ENCODE measurements around the gene OPCML. TPM values are rescaled to one million over a fixed set of nuclear protein-coding genes. Genes with fewer than 3 reads are reported as not detected.

Gene OPCML
- total RNA-seq, 1 donor from 2014 or later, result not detected

DNA sequence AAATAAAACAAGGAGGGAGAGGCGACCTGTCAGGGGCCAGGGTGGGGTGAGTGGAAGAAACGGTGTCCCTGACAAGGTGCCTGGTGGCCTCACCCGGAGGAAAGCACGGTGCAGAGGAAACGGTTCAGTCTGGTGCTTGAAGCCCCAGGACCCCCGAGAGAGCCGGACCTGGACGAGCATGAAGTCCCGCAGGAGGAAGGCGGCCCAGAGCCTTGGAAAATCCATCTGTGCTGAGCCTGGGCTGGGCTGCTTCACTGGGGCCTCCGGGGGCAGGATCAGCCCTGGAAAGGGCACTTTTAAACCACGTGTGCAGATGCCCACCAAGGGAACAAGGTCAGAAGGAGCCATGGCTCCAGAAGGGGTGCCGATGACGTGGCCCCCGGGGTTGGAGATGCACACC lies 467.3 kb downstream of the OPCML start:
- intact Hi-C loops (cut with DNase I), result no loop called here
- Histone ChIP-seq H3K27me3 (no peaks in the 10 kb centered on the region), H3K4me3 (peak overlapping the region; percentile 46 to 53), H3K36me3 (no peaks in the 10 kb centered on the region), H3K4me1 (no peaks in the 10 kb centered on the region), H3K9me3 (no peaks in the 10 kb centered on the region), H3K27ac (no peak overlapping the region)
- DNase-seq (ENCODE audit: extremely low spot score in 2 of 2), result no peak
- TF ChIP-seq, protein P1, sequence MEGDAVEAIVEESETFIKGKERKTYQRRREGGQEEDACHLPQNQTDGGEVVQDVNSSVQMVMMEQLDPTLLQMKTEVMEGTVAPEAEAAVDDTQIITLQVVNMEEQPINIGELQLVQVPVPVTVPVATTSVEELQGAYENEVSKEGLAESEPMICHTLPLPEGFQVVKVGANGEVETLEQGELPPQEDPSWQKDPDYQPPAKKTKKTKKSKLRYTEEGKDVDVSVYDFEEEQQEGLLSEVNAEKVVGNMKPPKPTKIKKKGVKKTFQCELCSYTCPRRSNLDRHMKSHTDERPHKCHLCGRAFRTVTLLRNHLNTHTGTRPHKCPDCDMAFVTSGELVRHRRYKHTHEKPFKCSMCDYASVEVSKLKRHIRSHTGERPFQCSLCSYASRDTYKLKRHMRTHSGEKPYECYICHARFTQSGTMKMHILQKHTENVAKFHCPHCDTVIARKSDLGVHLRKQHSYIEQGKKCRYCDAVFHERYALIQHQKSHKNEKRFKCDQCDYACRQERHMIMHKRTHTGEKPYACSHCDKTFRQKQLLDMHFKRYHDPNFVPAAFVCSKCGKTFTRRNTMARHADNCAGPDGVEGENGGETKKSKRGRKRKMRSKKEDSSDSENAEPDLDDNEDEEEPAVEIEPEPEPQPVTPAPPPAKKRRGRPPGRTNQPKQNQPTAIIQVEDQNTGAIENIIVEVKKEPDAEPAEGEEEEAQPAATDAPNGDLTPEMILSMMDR (IDR thresholded peaks at IDR 0.05), result no peak
- no peak for TF ChIP-seq POLR2A (IDR thresholded peaks at IDR 0.05)
- no peak for TF ChIP-seq POLR2AphosphoS5 (IDR thresholded peaks at IDR 0.05; ENCODE audit: insufficient read depth in 1 of 2, low read depth in 1 of 2)

DNA sequence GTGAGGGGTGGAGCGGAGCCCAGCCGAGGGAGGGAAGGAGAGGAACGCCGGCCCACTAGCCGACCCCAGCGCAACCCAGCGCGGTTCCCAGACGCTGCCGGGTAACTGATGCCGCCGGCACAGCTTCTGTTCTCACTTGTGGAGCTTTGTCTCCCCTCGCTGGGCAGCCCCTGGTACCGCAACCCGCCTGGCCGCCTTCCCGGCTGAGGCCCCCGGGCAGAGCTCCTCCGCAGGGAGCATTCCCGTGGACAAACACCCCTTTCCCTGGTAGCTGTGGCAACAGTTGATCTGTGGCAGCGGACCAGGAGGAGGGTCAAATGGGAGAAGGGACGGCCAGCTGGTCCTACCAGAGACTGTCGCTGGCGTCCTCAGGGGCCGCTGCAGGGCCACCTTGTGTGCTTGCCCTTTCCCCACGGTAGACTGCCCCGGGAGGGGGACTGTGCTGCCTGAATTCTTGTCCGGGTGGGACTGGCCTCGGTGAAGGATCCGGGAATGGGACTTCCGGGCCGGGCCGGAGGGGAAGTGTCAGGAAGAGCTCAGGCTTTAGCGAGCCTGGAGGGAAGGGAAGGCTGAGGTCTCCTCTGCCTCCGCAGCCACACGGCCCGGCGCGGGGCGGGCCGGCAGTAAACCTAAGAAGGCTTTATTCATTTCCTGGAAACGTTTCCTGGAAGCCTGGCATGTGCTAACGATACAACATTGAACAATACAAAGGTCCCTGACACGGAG lies 468.0 kb downstream of the OPCML start:
- Histone ChIP-seq H3K27me3 (no peaks in the 10 kb centered on the region), H3K9me3 (no peaks in the 10 kb centered on the region), H3K4me1 (no peaks in the 10 kb centered on the region), H3K36me3 (no peaks in the 10 kb centered on the region), H3K4me3 (peak overlapping the region; percentile 46 to 53), H3K27ac (no peak overlapping the region)
- TF ChIP-seq POLR2AphosphoS5 (IDR thresholded peaks at IDR 0.05; ENCODE audit: insufficient read depth in 1 of 2, low read depth in 1 of 2) (peak in 1 of 2 donors; percentile 21), POLR2A (IDR thresholded peaks at IDR 0.05) (no peak)
- TF ChIP-seq, protein P1 (IDR thresholded peaks at IDR 0.05), result no peak
- intact Hi-C loops (cut with DNase I), result no loop called here
- DNase-seq (ENCODE audit: extremely low spot score in 2 of 2), result no peak

DNA sequence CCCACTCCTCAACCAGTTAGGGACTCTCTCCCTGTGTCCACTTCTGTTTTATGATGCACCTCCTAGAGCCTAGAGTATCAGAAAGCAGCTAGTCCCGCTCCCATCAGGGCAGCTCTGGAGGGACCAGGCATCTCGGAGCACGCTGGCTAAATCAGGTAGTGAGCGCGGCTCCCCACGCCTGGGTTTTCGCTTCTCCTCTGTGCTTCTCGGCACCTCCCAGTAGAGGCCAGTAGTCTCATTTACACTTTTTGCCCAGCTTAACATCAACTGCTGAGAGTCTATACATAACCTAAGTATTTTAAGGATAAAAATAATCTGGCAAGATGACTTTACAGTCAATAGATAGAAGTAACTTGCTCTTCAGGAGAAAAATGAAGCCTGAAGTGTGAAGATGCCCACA lies 473.8 kb downstream of the OPCML start:
- H3K4me1 ChIP-seq, result no peaks in the 10 kb centered on the region
- H3K4me3 ChIP-seq, result no peak overlapping the region
- intact Hi-C loops (cut with DNase I), result no loop called here
- no peak for DNase-seq (ENCODE audit: extremely low spot score in 2 of 2)
- H3K36me3 ChIP-seq, result no peaks in the 10 kb centered on the region
- H3K27ac ChIP-seq, result no peak overlapping the region
- no peaks in the 10 kb centered on the region for H3K9me3 ChIP-seq
- no peak for TF ChIP-seq POLR2A (IDR thresholded peaks at IDR 0.05)
- H3K27me3 ChIP-seq, result no peaks in the 10 kb centered on the region

DNA sequence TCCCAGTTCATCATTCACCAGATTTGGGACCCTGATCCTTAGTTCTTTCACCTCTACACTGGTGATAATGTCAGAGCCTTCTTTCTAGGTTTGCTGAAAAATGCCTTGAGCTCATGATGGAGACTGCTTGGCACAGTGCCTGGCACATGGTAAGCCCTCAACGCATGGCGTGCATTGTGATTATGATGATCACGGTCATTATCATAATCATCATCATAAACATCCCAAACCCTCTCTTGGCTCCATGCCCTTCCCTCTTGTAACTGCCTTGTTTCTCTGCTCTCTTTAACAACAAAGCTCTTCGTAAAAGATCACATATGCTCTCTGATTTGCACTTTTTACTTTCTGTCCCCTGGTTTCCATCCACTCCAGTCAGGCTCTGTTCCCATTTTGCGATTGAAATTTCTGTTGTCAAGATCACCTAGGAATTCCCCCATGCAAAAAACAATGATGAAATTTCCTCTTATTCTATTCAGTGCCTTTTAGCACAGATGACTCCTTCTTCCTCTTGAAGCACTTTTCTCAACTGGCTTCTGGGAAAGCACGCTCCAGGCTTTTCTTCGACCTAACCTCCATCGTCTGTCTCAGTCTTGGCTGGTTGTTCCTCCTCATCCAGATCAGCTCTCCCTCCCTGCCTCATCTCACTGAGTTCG lies 479.1 kb downstream of the OPCML start:
- no peak overlapping the region for H3K27ac ChIP-seq
- H3K36me3 ChIP-seq, result no peaks in the 10 kb centered on the region
- H3K27me3 ChIP-seq, result no peaks in the 10 kb centered on the region
- DNase-seq (ENCODE audit: extremely low spot score in 2 of 2), result no peak
- H3K9me3 ChIP-seq, result no peaks in the 10 kb centered on the region
- H3K4me1 ChIP-seq, result no peaks in the 10 kb centered on the region
- intact Hi-C loops (cut with DNase I), result no loop called here
- TF ChIP-seq POLR2A (IDR thresholded peaks at IDR 0.05), result no peak
- TF ChIP-seq, protein P1 (IDR thresholded peaks at IDR 0.05), result no peak
- TF ChIP-seq POLR2AphosphoS5 (IDR thresholded peaks at IDR 0.05; ENCODE audit: insufficient read depth in 1 of 2, low read depth in 1 of 2), result no peak
- no peak overlapping the region for H3K4me3 ChIP-seq

DNA sequence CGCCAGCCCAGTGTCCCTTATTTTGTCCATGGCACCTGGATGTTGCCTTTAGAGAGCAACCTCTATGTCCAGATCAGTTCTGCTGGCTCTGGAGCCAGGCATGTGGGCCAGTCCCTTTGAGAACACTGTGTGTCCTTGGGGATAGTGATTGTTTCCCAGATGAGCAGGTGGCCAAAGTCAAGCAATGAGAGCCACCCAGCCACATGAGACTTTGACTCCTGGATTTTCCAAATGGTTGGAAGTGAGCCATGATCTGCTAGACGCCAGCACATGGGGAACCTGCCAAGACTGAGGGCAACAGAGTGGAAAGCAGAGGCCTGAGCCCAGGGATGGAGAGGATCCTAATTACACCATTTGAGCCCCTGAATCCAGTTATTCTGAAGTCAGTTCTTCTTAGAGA lies 479.8 kb downstream of the OPCML start:
- H3K9me3 ChIP-seq, result no peaks in the 10 kb centered on the region
- no peaks in the 10 kb centered on the region for H3K36me3 ChIP-seq
- intact Hi-C loops (cut with DNase I), result no loop called here
- no peak overlapping the region for H3K4me3 ChIP-seq
- DNase-seq (ENCODE audit: extremely low spot score in 2 of 2), result no peak
- TF ChIP-seq POLR2A (IDR thresholded peaks at IDR 0.05) (no peak), POLR2AphosphoS5 (IDR thresholded peaks at IDR 0.05; ENCODE audit: insufficient read depth in 1 of 2, low read depth in 1 of 2) (no peak)
- TF ChIP-seq, protein P1 (IDR thresholded peaks at IDR 0.05), result no peak
- no peak overlapping the region for H3K27ac ChIP-seq
- H3K27me3 ChIP-seq, result no peaks in the 10 kb centered on the region
- H3K4me1 ChIP-seq, result no peaks in the 10 kb centered on the region

All from vagina (tissue), 2 donors.